Progenitor cell of endocrine pancreas (in vitro differentiated cells): Measurements from ENCODE around the gene RRAD. TPM values are rescaled to one million over a fixed set of nuclear protein-coding genes. Genes with fewer than 3 reads are reported as not detected.
A peak's percentile ranks its signal among the peaks of the same experiment; 100 is the strongest.

ENCODE experiments used
- DNase-seq: peaks from one replicate; pipeline ENCODE4 v3.0.0; 2021; ENCODE audit warnings: low spot score; ENCODE audit not compliant: unreplicated experiment
- H3K27ac Mint-ChIP-seq: 2 replicates; pipeline ENCODE4 v1.8.0; 2021; ENCODE audit warnings: mild to moderate bottlenecking, moderate library complexity, mixed read lengths
- H3K27me3 Mint-ChIP-seq: 2 replicates; pipeline ENCODE4 v1.8.0; 2021; ENCODE audit warnings: mixed read lengths
- H3K36me3 Mint-ChIP-seq: 2 replicates; pipeline ENCODE4 v1.8.0; 2022; ENCODE audit warnings: mixed read lengths; ENCODE audit not compliant: insufficient read depth
- H3K4me1 Mint-ChIP-seq: 2 replicates; pipeline ENCODE4 v1.8.0; 2021; ENCODE audit warnings: low read depth, mixed read lengths
- H3K4me3 Mint-ChIP-seq: 2 replicates; pipeline ENCODE4 v1.8.0; 2021; ENCODE audit warnings: low read depth, mild to moderate bottlenecking, moderate library complexity, mixed read lengths
- H3K9me3 Mint-ChIP-seq: 2 replicates; pipeline ENCODE4 v1.8.0; 2021; ENCODE audit warnings: low read depth, mixed read lengths
- CTCF ChIP-seq: fragments of 200-600 bp; sonication (generic); IDR thresholded peaks from one replicate; pipeline ENCODE4 v1.5.0; 2021; ENCODE audit warnings: antibody characterized with exemption, mild to moderate bottlenecking; ENCODE audit not compliant: unreplicated experiment
- total RNA-seq: library from RNA; stranded (reverse); gene quantifications from 2 replicates; pipeline ENCODE4 v1.2.1, GENCODE V29; 2021

RRAD gene
- total RNA-seq, 1 donor from 2014 or later = 0.36 TPM

GRCh38 chr16:66968847-66969246, 43.5 kb upstream of the RRAD start:
- Mint-ChIP-seq H3K27me3 (peaks cover 31% of the 10 kb centered on the region), H3K36me3 (no peaks in the 10 kb centered on the region), H3K27ac (no peak overlapping the region), H3K4me1 (no peaks in the 10 kb centered on the region), H3K9me3 (no peaks in the 10 kb centered on the region), H3K4me3 (no peak overlapping the region)
- no peak for TF ChIP-seq CTCF
- no peak for DNase-seq

- Mint-ChIP-seq H3K27ac (no peak overlapping the region), H3K4me3 (no peak overlapping the region), H3K27me3 (peaks cover 28% of the 10 kb centered on the region), H3K9me3 (no peaks in the 10 kb centered on the region), H3K36me3 (no peaks in the 10 kb centered on the region), H3K4me1 (peaks cover 2% of the 10 kb centered on the region)
- TF ChIP-seq CTCF = no peak
- no peak for DNase-seq
Observed at GRCh38 chr16:66964049-66964448, 38.7 kb upstream of the RRAD start.

- H3K4me1 Mint-ChIP-seq = peaks cover 2% of the 10 kb centered on the region
- TF ChIP-seq CTCF = no peak
- no peaks in the 10 kb centered on the region for H3K9me3 Mint-ChIP-seq
- no peak overlapping the region for H3K4me3 Mint-ChIP-seq
- no peak for DNase-seq
- H3K27ac Mint-ChIP-seq = no peak overlapping the region
- H3K27me3 Mint-ChIP-seq = peaks cover 34% of the 10 kb centered on the region
- no peaks in the 10 kb centered on the region for H3K36me3 Mint-ChIP-seq
Observed at GRCh38 chr16:66961914-66962313, 36.6 kb upstream of the RRAD start.

GRCh38 chr16:66961065-66961744, 35.9 kb upstream of the RRAD start, which contains the start of gene CES3:
CES3 (plus strand) TSS chr16:66961266; CDS start chr16:66961308, 42 bp downstream.
- H3K4me1 Mint-ChIP-seq = peaks cover 2% of the 10 kb centered on the region
- DNase-seq = peak; percentile 60
- H3K27me3 Mint-ChIP-seq = peaks cover 32% of the 10 kb centered on the region
- peak within 1 kb of the TSS; percentile 66 for H3K4me3 Mint-ChIP-seq
- no peaks in the 10 kb centered on the region for H3K36me3 Mint-ChIP-seq
- no peak within 1 kb of the TSS for H3K27ac Mint-ChIP-seq
- peak; percentile 91 for TF ChIP-seq CTCF
- no peaks in the 10 kb centered on the region for H3K9me3 Mint-ChIP-seq

- Mint-ChIP-seq H3K9me3 (no peaks in the 10 kb centered on the region), H3K27me3 (peaks cover 31% of the 10 kb centered on the region), H3K36me3 (no peaks in the 10 kb centered on the region), H3K4me3 (no peak overlapping the region), H3K4me1 (peaks cover 2% of the 10 kb centered on the region), H3K27ac (no peak overlapping the region)
- DNase-seq = no peak
- no peak for TF ChIP-seq CTCF
Observed at GRCh38 chr16:66960270-66960669, 34.9 kb upstream of the RRAD start.
